Panc1 (cell line): ENCODE results near the gene LRRC3. TPM values are rescaled to one million over a fixed set of nuclear protein-coding genes. Genes with fewer than 3 reads are reported as not detected.

Source experiments
- ATAC-seq: fragments of 200-7000 bp; cut with Tn5 transposase; 2 replicates; pipeline ENCODE4 v1.9.1; 2020; ENCODE audit warnings: mild to moderate bottlenecking, moderate library complexity
- BruUV-seq: library from RNA; stranded (reverse); fragments of 400-500 nt; replicated peaks from 2 replicates; lab custom pipeline; 2021; lab: Mats Ljungman, UMichigan
- CTCF ChIA-PET: fragments of 300-600 bp; sonication (Branson Sonifier 250); formaldehyde crosslinking; loops from one replicate; lab custom pipeline; 2022; ENCODE audit warnings: antibody characterized with exemption; lab: Charles Lee
- POLR2A ChIA-PET: fragments of 300-600 bp; sonication (Branson Sonifier 250); formaldehyde crosslinking; loops from one replicate; lab custom pipeline; 2022; ENCODE audit warnings: antibody characterized with exemption; lab: Charles Lee
- DNase-seq: peaks from one replicate; pipeline ENCODE4 v3.0.0-alpha.2; 2010; ENCODE audit warnings: low read depth, low spot score
- H3K27ac ChIP-seq: 2 replicates; pipeline ENCODE4 v1.5.1; 2011; ENCODE audit warnings: mild to moderate bottlenecking, low read length, inconsistent platforms
- H3K27me3 ChIP-seq: fragments of 200-500 bp; sonication (Bioruptor generic); 2 replicates; pipeline ENCODE4 v1.6.0; 2014; ENCODE audit warnings: low read length, inconsistent platforms; ENCODE audit not compliant: control insufficient read depth, insufficient read depth
- H3K36me3 ChIP-seq: fragments of 200-500 bp; sonication (Bioruptor generic); 2 replicates; pipeline ENCODE4 v1.5.1; 2014; ENCODE audit warnings: inconsistent platforms, mild to moderate bottlenecking, low read length, moderate library complexity; ENCODE audit not compliant: control insufficient read depth, insufficient read depth
- H3K4me1 ChIP-seq: 2 replicates; pipeline ENCODE4 v1.5.1; 2011; ENCODE audit warnings: inconsistent platforms, mild to moderate bottlenecking, low read length, moderate library complexity; ENCODE audit not compliant: control insufficient read depth, insufficient read depth
- H3K4me3 ChIP-seq, 2 experiments: 2 replicates each; pipeline ENCODE4 v1.5.1; 2011 to 2012; ENCODE audit warnings: low read depth in 2 of 2, low read length in 2 of 2, mild to moderate bottlenecking in 2 of 2, inconsistent platforms in 1 of 2, moderate library complexity in 1 of 2
- H3K9me3 ChIP-seq: fragments of 200-500 bp; sonication (Bioruptor generic); 2 replicates; pipeline ENCODE4 v1.5.1; 2014; ENCODE audit warnings: low read depth, mild to moderate bottlenecking, inconsistent platforms, low read length, moderate library complexity; ENCODE audit not compliant: control insufficient read depth, insufficient read depth
- CTCF ChIP-seq: fragments of 450-650 bp; IDR thresholded peaks from 2 replicates; pipeline ENCODE4 v1.5.1; 2017; ENCODE audit warnings: mild to moderate bottlenecking
- POLR2AphosphoS5 ChIP-seq: IDR thresholded peaks from 2 replicates; pipeline ENCODE4 v1.6.1; 2012; ENCODE audit warnings: mild to moderate bottlenecking, low read depth, low read length, moderate library complexity
- SIN3A ChIP-seq: IDR thresholded peaks from 2 replicates; pipeline ENCODE4 v1.6.1; 2012; ENCODE audit warnings: low read depth, mild to moderate bottlenecking, low read length, moderate library complexity, borderline replicate concordance; ENCODE audit not compliant: insufficient read depth
- TCF7L2 ChIP-seq: IDR thresholded peaks from 2 replicates; pipeline ENCODE4 v1.6.1; 2011; ENCODE audit warnings: mild to moderate bottlenecking, low read depth, low read length, inconsistent platforms
- in situ Hi-C: cut with HindIII; loops from 2 replicates; pipeline ENCODE4 v1.10.0; 2016; ENCODE audit warnings: low sequenced_read_pairs, low pct_unique_long_range_greater_than_20kb
- intact Hi-C: fragments of 100-400 bp; cut with micrococcal nuclease; formaldehyde crosslinking; loops from one replicate; pipeline ENCODE4 v1.10.0; 2022; ENCODE audit not compliant: unreplicated experiment
- total RNA-seq: library from RNA; stranded (reverse); gene quantifications from one replicate; pipeline ENCODE4 v1.2.1, GENCODE V29; 2021; ENCODE audit not compliant: unreplicated experiment
- TF ChIP-seq, protein P1 (sequence below), 2 experiments: IDR thresholded peaks; 2 replicates each; pipeline ENCODE4 v1.6.1; 2011 to 2012; ENCODE audit warnings: low read depth in 2 of 2, control low read depth in 1 of 2, low read length in 1 of 2, mild to moderate bottlenecking in 1 of 2, moderate library complexity in 1 of 2; ENCODE audit not compliant: insufficient read depth in 1 of 2

LRRC3 gene
- total RNA-seq, 1 experiment from 2014 or later, result 3.3 TPM

DNA sequence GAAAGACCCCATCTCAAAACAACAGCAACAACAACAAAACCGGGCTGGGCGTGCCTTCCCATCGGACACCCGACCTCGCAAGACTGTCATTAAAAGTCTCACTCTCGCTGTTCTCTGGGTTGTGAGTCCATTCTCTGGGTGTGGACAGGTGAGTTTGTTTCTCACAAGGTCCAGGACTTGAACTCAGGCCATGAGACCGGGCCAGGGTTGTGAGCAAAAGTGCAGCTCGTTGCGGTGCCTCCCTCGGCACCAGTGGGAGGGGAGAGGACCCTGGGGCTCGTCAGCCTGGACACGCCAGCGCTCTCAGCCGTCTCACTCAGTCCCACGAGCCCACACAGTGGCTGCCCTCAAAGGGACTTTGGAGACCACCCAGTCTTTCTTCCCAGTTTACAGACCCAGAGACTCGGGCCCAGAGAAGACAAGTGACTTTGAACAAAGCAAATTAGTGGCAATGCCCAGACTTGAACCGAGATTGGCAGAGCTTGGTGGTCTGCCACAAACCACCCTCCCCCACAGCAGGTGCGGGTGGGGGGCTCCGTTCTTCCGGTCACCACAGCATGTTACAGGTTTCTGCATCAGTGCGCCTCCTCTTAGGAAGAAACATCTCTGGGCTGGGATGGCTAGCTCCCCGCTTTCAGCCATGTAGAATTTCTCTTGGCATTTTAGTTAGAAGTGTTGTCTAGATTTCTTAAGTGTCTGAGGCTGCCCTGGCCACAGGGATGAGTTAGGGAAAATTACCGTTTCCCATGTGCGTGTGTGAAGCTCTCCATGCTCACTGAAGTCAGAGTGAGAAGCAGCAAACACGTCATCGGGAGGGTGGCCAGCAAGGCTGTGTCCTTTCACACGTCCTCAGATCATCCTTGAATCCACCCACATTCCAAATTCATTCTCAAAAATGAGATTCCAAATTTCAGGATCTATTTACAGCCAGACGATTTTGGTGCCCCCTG, 28.3 kb downstream of the LRRC3 start:
- POLR2A ChIA-PET, result no interaction called here
- BruUV-seq, result no TSS peak
- H3K27me3 ChIP-seq, result no peaks in the 10 kb centered on the region
- H3K36me3 ChIP-seq, result no peaks in the 10 kb centered on the region
- H3K4me1 ChIP-seq, result no peaks in the 10 kb centered on the region
- ATAC-seq (no peak), DNase-seq (no peak)
- in situ Hi-C loops, result no loop called here
- H3K4me3 ChIP-seq, result no peak overlapping the region
- CTCF ChIA-PET, result no interaction called here
- intact Hi-C loops, result no loop called here
- TF ChIP-seq SIN3A (no peak), POLR2AphosphoS5 (no peak), TCF7L2 (no peak), CTCF (no peak)
- TF ChIP-seq, protein P1, sequence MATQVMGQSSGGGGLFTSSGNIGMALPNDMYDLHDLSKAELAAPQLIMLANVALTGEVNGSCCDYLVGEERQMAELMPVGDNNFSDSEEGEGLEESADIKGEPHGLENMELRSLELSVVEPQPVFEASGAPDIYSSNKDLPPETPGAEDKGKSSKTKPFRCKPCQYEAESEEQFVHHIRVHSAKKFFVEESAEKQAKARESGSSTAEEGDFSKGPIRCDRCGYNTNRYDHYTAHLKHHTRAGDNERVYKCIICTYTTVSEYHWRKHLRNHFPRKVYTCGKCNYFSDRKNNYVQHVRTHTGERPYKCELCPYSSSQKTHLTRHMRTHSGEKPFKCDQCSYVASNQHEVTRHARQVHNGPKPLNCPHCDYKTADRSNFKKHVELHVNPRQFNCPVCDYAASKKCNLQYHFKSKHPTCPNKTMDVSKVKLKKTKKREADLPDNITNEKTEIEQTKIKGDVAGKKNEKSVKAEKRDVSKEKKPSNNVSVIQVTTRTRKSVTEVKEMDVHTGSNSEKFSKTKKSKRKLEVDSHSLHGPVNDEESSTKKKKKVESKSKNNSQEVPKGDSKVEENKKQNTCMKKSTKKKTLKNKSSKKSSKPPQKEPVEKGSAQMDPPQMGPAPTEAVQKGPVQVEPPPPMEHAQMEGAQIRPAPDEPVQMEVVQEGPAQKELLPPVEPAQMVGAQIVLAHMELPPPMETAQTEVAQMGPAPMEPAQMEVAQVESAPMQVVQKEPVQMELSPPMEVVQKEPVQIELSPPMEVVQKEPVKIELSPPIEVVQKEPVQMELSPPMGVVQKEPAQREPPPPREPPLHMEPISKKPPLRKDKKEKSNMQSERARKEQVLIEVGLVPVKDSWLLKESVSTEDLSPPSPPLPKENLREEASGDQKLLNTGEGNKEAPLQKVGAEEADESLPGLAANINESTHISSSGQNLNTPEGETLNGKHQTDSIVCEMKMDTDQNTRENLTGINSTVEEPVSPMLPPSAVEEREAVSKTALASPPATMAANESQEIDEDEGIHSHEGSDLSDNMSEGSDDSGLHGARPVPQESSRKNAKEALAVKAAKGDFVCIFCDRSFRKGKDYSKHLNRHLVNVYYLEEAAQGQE (IDR thresholded peaks at IDR 0.05; ENCODE audit: insufficient read depth in 1 of 2, low read depth in 2 of 2, low read length in 1 of 2), result no peak
- no peak overlapping the region for H3K27ac ChIP-seq
- no peaks in the 10 kb centered on the region for H3K9me3 ChIP-seq

DNA sequence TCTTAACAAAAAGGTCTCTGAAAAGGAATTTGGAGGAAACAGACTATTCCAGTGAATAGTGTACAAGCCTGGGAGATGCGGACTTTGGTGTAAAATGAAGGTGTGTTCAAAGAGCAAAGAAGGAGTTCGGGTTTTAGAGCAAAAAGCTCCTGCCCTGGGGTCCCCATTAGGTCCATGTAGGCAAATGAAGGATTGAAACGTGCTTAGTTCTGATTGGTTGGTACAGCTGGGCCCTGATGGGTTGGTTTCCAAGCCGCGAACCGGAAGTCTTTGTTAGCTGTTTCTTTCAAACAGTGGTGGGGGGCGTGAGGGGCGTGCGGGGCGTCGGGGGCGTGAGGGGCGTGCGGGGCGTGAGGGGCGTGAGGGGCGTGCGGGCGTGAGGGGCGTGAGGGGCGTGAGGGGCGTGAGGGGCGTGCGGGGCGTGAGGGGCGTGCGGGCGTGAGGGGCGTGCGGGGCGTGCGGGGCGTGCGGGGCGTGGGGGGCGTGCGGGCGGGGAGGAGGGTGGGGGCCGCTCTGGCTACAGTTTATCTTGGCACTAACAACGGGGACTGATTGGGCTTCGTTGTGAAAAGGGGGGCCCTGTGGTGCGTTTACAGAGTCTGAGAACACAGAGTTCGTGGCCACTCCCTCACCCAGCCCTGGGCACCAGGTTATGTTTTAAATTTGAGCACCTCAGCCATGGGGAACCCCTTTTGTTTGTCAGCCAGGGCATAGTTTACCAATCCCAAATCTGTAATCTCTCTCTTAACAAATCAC, 29.4 kb downstream of the LRRC3 start:
- no TSS peak for BruUV-seq
- DNase-seq (no peak), ATAC-seq (peak; percentile 43)
- Histone ChIP-seq H3K36me3 (no peaks in the 10 kb centered on the region), H3K4me3 (peak overlapping the region; percentile 66 to 78), H3K4me1 (no peaks in the 10 kb centered on the region), H3K27ac (peak overlapping the region; percentile 83; the same call in 1 of the 2 replicates), H3K9me3 (no peaks in the 10 kb centered on the region), H3K27me3 (no peaks in the 10 kb centered on the region)
- POLR2A ChIA-PET, result interaction anchor here (0.6 kb wide), 1 partner anchor 269 kb away, joined by 3 read pairs; no protein-coding TSS in a partner anchor
- TF ChIP-seq TCF7L2, result no peak
- no peak for TF ChIP-seq POLR2AphosphoS5
- TF ChIP-seq, protein P1 (IDR thresholded peaks at IDR 0.05; ENCODE audit: insufficient read depth in 1 of 2, low read depth in 2 of 2, low read length in 1 of 2), result no peak
- TF ChIP-seq CTCF, result no peak
- TF ChIP-seq SIN3A, result no peak
- in situ Hi-C loops (no loop called here), intact Hi-C loops (no loop called here)
- CTCF ChIA-PET, result interaction anchor here (0.6 kb wide), 1 partner anchor 117 kb away, joined by 4 read pairs; no protein-coding TSS in a partner anchor
